Prostate gland (tissue), 2 donors: ENCODE data around the gene NUP107. TPM values are rescaled to one million over a fixed set of nuclear protein-coding genes. Genes with fewer than 3 reads are reported as not detected.

Source experiments
- DNase-seq: peaks from one replicate; pipeline ENCODE4 v3.0.0-alpha.2; 2019; ENCODE audit warnings: low spot score
- H3K27ac ChIP-seq, 2 donors: fragments of 200-600 bp; sonication (generic); 2 replicates each; pipeline ENCODE4 v1.5.1; 2017 to 2019
- H3K27me3 ChIP-seq: fragments of 200-600 bp; sonication (generic); replicated peaks from 2 replicates; pipeline ENCODE4 v1.5.1; 2019; ENCODE audit not compliant: insufficient read depth
- H3K36me3 ChIP-seq, 2 donors: fragments of 200-600 bp; sonication (generic); 1 replicate in 1 of 2; 2 replicates in 1 of 2; pipeline versions ENCODE4 v1.5.1 to v1.8.1; 2017 to 2019
- H3K4me1 ChIP-seq: fragments of 200-600 bp; sonication (generic); replicated peaks from 2 replicates; pipeline ENCODE4 v1.5.1; 2019
- H3K4me3 ChIP-seq, 2 donors: fragments of 200-600 bp; sonication (generic); 2 replicates each; pipeline ENCODE4 v1.5.1; 2017 to 2019
- H3K9me3 ChIP-seq: fragments of 200-600 bp; sonication (generic); 2 replicates; pipeline ENCODE4 v1.5.1; 2017
- POLR2A ChIP-seq: fragments of 450-650 bp; IDR thresholded peaks from one replicate; pipeline ENCODE4 v1.6.1; 2016; ENCODE audit warnings: antibody characterized with exemption, mild to moderate bottlenecking
- POLR2AphosphoS5 ChIP-seq: sonication (generic); formaldehyde crosslinking; IDR thresholded peaks from one replicate; pipeline ENCODE4 v1.6.1; 2017; ENCODE audit warnings: antibody characterized with exemption
- WGBS: methylation state at CpG from one replicate; pipeline ENCODE4 v1.1.5; 2018; 5-methylcytosine and 5-hydroxymethylcytosine counted together
- intact Hi-C: fragments of 100-400 bp; cut with DNase I; formaldehyde crosslinking; loops from one replicate; pipeline ENCODE4 v1.14.2; 2022
- total RNA-seq, 2 donors: library from RNA; depleted of rRNA; stranded (reverse); fragments of >200 nt; gene quantifications; one replicate each; pipeline ENCODE4 v1.1.0, GENCODE V29; 2016
- TF ChIP-seq, protein P1 (sequence below), 4 experiments: fragments of 200-600 bp in 2 of 4; fragments of 450-650 bp in 2 of 4; sonication (generic) in 2 of 4; IDR thresholded peaks; 1 replicate in 3 of 4; 2 replicates in 1 of 4; pipeline ENCODE4 v1.5.1; 2016 to 2019; ENCODE audit warnings: antibody characterized with exemption in 4 of 4, mild to moderate bottlenecking in 2 of 4, moderate library complexity in 2 of 4

NUP107 gene
- total RNA-seq, 2 donors from 2014 or later, result 27.9 to 37.0 TPM

DNA sequence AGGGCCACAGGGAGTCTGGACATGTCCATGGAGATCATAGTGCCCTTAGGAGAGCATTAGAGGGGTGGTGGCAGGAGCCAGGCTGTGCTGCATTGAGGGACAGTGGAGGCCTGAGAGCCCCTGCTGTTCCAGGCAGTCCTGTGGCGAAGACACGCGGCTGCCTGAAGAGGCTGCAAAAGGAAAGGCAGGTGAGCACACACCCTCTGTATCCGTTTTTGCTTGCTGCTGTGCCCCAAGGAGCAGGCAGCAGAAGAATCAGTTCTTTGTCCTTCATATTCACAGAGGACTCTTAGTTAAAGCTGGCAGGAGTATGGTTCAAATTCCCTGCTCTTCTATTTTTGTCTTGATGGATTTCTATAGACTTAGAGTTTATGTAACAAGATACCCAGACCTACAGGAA lies 63.7 kb downstream of the NUP107 start:
- no peak for DNase-seq
- H3K36me3 ChIP-seq, result no peaks in the 10 kb centered on the region
- no peaks in the 10 kb centered on the region for H3K9me3 ChIP-seq
- H3K27ac ChIP-seq, result no peak overlapping the region
- H3K4me1 ChIP-seq, result peaks cover 4% of the 10 kb centered on the region
- intact Hi-C loops, result no loop called here
- TF ChIP-seq, protein P1, sequence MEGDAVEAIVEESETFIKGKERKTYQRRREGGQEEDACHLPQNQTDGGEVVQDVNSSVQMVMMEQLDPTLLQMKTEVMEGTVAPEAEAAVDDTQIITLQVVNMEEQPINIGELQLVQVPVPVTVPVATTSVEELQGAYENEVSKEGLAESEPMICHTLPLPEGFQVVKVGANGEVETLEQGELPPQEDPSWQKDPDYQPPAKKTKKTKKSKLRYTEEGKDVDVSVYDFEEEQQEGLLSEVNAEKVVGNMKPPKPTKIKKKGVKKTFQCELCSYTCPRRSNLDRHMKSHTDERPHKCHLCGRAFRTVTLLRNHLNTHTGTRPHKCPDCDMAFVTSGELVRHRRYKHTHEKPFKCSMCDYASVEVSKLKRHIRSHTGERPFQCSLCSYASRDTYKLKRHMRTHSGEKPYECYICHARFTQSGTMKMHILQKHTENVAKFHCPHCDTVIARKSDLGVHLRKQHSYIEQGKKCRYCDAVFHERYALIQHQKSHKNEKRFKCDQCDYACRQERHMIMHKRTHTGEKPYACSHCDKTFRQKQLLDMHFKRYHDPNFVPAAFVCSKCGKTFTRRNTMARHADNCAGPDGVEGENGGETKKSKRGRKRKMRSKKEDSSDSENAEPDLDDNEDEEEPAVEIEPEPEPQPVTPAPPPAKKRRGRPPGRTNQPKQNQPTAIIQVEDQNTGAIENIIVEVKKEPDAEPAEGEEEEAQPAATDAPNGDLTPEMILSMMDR (IDR thresholded peaks at IDR 0.05), result no peak
- TF ChIP-seq POLR2AphosphoS5, result no peak
- no peak for TF ChIP-seq POLR2A
- H3K4me3 ChIP-seq, result no peak overlapping the region
- no peaks in the 10 kb centered on the region for H3K27me3 ChIP-seq
- WGBS, result 50% methylated on average over 4 of the region's 4 CpGs

DNA sequence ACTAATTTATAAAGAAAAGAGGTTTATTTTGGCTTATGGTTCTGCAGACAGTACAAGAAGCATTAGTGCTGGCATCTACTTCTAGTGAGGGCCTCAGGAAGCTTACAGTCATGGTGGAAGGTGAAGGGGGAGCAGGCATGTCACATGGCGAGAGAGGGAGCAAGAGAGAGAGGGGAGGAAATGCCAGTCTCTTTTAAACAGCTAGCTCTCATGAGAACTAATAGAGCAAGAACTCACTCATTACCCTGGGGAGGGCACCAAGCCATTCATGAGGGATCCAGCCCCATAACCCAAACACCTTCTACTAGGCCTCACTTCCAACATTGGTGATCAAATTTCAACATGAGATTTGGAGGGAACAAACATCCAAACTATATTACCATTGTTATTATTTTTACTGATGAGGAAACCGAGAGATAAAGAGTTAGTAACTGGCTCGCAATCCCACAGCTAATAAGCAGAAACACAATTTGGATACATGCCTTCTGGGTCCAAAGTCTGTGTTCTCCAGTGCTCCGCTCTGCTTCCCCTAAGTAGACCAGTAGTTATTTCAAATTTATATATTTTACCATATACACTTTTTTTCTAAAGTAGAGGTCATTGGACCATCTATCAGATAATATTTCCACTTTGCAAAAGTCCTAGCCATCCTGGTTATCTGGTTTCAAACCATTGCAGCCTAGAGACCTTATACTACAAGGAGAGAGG lies 68.9 kb downstream of the NUP107 start:
- no peaks in the 10 kb centered on the region for H3K9me3 ChIP-seq
- TF ChIP-seq POLR2AphosphoS5, result no peak
- TF ChIP-seq, protein P1 (IDR thresholded peaks at IDR 0.05), result no peak
- TF ChIP-seq POLR2A, result no peak
- H3K36me3 ChIP-seq, result no peaks in the 10 kb centered on the region
- no peak overlapping the region for H3K4me3 ChIP-seq
- 66% methylated on average over 4 of the region's 4 CpGs for WGBS
- intact Hi-C loops, result no loop called here
- H3K27me3 ChIP-seq, result no peaks in the 10 kb centered on the region
- no peaks in the 10 kb centered on the region for H3K4me1 ChIP-seq
- DNase-seq, result no peak
- no peak overlapping the region for H3K27ac ChIP-seq

DNA sequence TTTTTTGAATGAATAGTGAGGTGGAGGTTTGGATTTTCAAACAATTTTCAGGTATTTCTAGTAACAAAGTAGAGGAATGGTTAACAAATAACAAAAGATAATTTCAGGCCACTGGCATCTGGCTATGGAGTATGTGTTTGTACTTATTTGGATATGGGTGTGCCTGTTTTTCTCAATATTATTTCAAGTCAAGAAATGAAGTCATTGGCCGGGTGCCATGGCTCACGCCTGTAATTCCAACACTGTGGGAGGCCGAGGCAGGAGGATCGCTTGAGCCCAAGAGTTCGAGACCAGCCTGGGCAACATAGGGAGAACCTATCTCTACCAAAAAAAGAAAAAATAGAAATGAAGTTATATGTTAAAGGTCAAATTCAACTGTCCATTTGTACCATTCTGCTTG lies 73.1 kb downstream of the NUP107 start:
- DNase-seq, result no peak
- H3K36me3 ChIP-seq, result no peaks in the 10 kb centered on the region
- no peak overlapping the region for H3K27ac ChIP-seq
- no peaks in the 10 kb centered on the region for H3K4me1 ChIP-seq
- intact Hi-C loops, result no loop called here
- H3K4me3 ChIP-seq, result no peak overlapping the region
- TF ChIP-seq POLR2AphosphoS5 (no peak), POLR2A (no peak)
- TF ChIP-seq, protein P1 (IDR thresholded peaks at IDR 0.05), result no peak
- H3K27me3 ChIP-seq, result no peaks in the 10 kb centered on the region
- H3K9me3 ChIP-seq, result no peaks in the 10 kb centered on the region
- 95% methylated on average over 5 of the region's 5 CpGs for WGBS

DNA sequence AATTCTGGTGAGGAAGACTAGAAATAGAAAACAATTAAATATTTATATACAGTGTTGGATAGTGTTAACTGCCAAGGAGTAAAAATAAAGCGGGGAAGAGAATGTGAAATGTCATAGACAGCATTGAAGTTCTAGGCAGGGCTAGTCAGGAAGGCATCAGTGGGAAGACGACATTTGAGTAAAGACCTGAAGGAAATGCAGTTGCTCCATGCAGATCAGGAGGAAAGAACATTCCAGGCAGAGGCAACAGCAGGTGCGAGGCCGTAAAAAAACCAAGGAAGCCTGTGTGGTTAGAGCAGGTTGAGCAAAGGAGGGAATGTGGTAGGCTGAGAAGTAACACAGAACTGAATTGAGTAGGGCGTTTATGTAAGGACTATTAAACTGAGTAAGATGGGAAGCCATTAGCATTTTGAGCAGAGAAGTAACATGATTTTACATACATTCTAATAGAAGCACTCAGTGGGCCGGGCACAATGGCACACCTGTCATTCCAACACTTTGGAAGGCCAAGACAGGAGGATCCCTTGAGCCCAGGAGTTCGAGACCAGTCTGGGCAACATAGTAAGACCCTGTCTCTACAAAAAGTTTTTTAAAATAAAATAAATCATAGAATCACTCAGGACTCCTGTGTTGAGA lies 74.1 kb downstream of the NUP107 start:
- Histone ChIP-seq H3K36me3 (no peaks in the 10 kb centered on the region), H3K27ac (no peak overlapping the region), H3K4me1 (no peaks in the 10 kb centered on the region), H3K9me3 (no peaks in the 10 kb centered on the region), H3K4me3 (no peak overlapping the region), H3K27me3 (no peaks in the 10 kb centered on the region)
- no peak for DNase-seq
- intact Hi-C loops, result no loop called here
- no peak for TF ChIP-seq POLR2A
- no peak for TF ChIP-seq POLR2AphosphoS5
- TF ChIP-seq, protein P1 (IDR thresholded peaks at IDR 0.05), result no peak
- 96% methylated on average over 7 of the region's 7 CpGs for WGBS

DNA sequence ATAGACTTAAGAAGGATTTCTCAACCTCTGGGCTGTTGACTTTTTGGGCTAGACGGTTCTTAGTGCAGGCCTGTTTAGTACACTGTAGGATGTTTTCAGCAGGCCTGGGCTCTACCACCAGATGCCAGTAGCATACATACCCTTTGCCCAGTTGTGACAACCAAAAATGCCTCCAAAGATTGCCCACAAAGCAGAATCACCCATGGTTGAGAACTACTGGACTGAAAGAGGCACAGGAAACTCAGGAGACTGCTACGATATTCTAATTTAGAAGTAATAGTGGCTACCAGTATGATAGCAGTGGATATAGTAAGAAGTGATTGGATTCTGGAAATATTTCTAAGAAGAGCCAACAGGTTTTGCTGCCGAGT lies 74.6 kb downstream of the NUP107 start:
- no peak for TF ChIP-seq POLR2AphosphoS5
- no peak for TF ChIP-seq POLR2A
- Histone ChIP-seq H3K4me1 (no peaks in the 10 kb centered on the region), H3K36me3 (no peaks in the 10 kb centered on the region), H3K4me3 (no peak overlapping the region), H3K9me3 (no peaks in the 10 kb centered on the region), H3K27me3 (no peaks in the 10 kb centered on the region), H3K27ac (no peak overlapping the region)
- 97% methylated on average over 3 of the region's 3 CpGs for WGBS
- intact Hi-C loops, result no loop called here
- no peak for DNase-seq
